Skeletal muscle tissue (tissue), 5 donors: ENCODE results near the gene BICDL2. TPM values are rescaled to one million over a fixed set of nuclear protein-coding genes. Genes with fewer than 3 reads are reported as not detected.

Source experiments
- H3K27ac ChIP-seq: one replicate; pipeline ENCODE4 v1.7.0; 2013; ENCODE audit warnings: mild to moderate bottlenecking, low read depth, low read length, inconsistent platforms
- H3K27me3 ChIP-seq, 3 donors: one replicate each; pipeline ENCODE4 v1.7.0; 2013; ENCODE audit warnings: low read length in 3 of 3; ENCODE audit not compliant: control insufficient read depth in 3 of 3, insufficient read depth in 3 of 3
- H3K36me3 ChIP-seq, 3 donors: one replicate each; pipeline ENCODE4 v1.7.0; 2013; ENCODE audit warnings: low read length in 3 of 3; ENCODE audit not compliant: control insufficient read depth in 3 of 3, insufficient read depth in 3 of 3
- H3K4me1 ChIP-seq, 3 donors: one replicate each; pipeline ENCODE4 v1.7.0; 2013; ENCODE audit warnings: low read length in 3 of 3, mild to moderate bottlenecking in 3 of 3; ENCODE audit not compliant: control insufficient read depth in 3 of 3, insufficient read depth in 3 of 3
- H3K4me3 ChIP-seq, 3 donors: one replicate each; pipeline ENCODE4 v1.7.0; 2013; ENCODE audit warnings: low read length in 3 of 3
- H3K9ac ChIP-seq, 3 donors: one replicate each; pipeline ENCODE4 v1.7.0; 2013; ENCODE audit warnings: low read length in 3 of 3, mild to moderate bottlenecking in 3 of 3, moderate library complexity in 2 of 3, low read depth in 1 of 3
- H3K9me3 ChIP-seq, 3 donors: one replicate each; pipeline ENCODE4 v1.7.0; 2013; ENCODE audit warnings: low read length in 3 of 3; ENCODE audit not compliant: control insufficient read depth in 3 of 3
- small RNA-seq: library from RNA; depleted of rRNA; stranded (forward); fragments of <200 nt; gene quantifications from one replicate; pipeline ENCODE3, GENCODE V24; 2014
- total RNA-seq: library from RNA; depleted of rRNA; stranded (reverse); fragments of >200 nt; gene quantifications from one replicate; pipeline ENCODE4 v1.2.3, GENCODE V29; 2014
- donor health status: Osteomylitis.

The BICDL2 gene
- total RNA-seq, 1 donor from 2014 or later: not detected

DNA sequence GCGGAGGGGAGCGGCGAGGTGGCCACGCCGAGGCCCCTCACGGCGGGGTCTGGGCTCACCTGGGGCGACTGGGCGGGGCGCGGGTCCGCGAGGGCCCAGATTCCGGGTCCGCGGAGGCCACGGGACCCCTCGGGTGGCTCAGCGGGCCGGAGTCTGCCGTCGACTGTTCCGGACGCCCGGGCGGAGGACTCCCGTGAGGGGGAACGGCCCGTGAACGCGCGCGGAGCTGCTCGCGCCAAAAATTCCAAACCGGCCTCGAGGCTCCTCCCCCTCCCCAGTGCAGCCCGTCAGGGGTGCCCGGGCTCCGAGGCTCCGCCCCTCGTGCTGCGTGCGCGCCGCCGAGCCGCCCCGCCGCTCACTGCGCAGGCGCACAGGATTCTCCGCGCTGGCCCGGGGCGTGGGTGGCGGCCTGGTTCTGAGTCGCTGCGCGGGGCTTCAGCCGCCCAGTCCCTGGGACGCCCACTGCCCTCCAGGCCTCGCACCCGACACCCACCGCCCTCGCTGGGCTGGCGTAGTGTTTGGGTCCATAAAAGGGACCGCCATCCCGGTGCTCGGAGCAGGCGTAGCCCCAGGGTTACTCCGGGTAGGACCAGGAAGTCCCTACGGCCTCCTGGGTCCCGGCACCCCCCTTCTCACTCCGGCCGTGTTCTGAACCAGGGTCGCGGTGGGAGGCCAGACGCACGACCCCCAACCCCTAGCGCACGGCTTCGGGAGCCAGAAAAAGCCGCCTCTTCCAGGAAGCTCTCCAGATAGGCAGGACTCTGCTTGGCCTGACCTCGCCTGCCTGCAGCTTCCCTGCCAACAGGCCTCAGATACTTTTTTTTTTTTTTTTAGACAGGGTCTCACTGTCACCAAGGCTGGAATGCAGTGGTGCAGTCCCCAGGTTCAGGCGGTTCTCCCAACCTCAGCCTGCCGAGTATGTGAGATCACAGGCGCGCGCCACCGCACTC lies 56.2 kb downstream of the BICDL2 start, which contains the start of gene PKMYT1:
Gene PKMYT1 (minus strand): TSS at position 220 of the 950 bp plus-strand sequence. CDS start 789 bp downstream, outside the sequence.
- Histone ChIP-seq H3K36me3 (no peaks in the 10 kb centered on the region), H3K4me1 (peaks cover 16 to 31% (median 22%) of the 10 kb centered on the region in 3 donors), H3K27ac (peak within 1 kb of the TSS; percentile 71), H3K9me3 (no peaks in the 10 kb centered on the region), H3K27me3 (peaks cover 5 to 10% (median 7%) of the 10 kb centered on the region in 3 donors), H3K9ac (peak within 1 kb of the TSS; percentile 90 to 97 (median 95)), H3K4me3 (peak within 1 kb of the TSS; percentile 82 to 98 (median 93))

DNA sequence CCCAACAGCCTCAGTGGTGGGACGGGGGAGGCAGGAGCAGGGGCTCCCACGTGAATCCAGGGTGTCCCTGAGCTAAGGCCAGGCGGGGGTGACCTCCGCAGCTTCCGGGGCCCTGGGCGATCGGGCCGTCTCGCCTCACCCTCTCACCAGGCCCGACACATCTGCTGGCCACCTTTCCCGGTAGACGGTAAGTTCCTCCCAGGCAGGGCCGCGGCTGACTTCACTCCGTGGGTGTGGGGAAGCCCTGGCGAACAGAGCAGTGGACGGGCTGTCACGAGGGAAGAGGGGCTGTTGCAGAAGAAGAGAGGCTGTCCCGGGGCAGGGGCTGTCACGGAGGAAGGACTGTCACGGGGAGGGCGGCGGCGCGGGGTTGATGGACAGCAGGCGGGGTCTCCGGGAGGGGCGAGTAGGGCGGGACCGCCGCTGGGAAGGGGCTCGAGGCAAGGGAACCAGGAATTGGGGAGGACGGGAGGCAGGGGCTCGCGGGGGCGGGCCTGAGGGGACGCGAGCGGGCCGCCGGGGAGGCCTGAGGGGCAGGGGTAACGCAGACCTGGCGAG lies 57.0 kb downstream of the BICDL2 start:
- Histone ChIP-seq H3K27ac (no peak overlapping the region), H3K36me3 (no peaks in the 10 kb centered on the region), H3K4me1 (peaks cover 10 to 25% (median 14%) of the 10 kb centered on the region in 3 donors), H3K9ac (no peak overlapping the region), H3K4me3 (peak overlapping the region in 2 of 3 donors; percentile 68 to 98), H3K27me3 (peaks cover 5 to 10% (median 7%) of the 10 kb centered on the region in 3 donors), H3K9me3 (no peaks in the 10 kb centered on the region)

Small RNA genes within 50 kb of the gene (small RNA-seq; reads per million reads assigned to genes)
- gene LINC00514 (not detected), gene RNU1-22P (0.30 reads per million, percentile 31 among the genes with 10 or more reads in this experiment)

Other genes with a start within 250 kb of the BICDL2 start
- gene PRSS33, start 249.4 kb downstream of the BICDL2 start, total RNA-seq: not detected
- not detected for gene PRSS41, start 238.5 kb downstream of the BICDL2 start, total RNA-seq
- gene PRSS21, start 219.7 kb downstream of the BICDL2 start, total RNA-seq: not detected
- gene ZG16B, start 206.6 kb downstream of the BICDL2 start, total RNA-seq: 0.52 TPM
- not detected for gene PRSS22, start 178.8 kb downstream of the BICDL2 start, total RNA-seq
- gene FLYWCH2, start 153.7 kb downstream of the BICDL2 start, total RNA-seq: 10.4 TPM
- gene FLYWCH1, start 125.0 kb downstream of the BICDL2 start, total RNA-seq: 11.0 TPM
- 1.6 TPM for gene KREMEN2, start 72.7 kb downstream of the BICDL2 start, total RNA-seq
- 2.1 TPM for gene PAQR4, start 67.6 kb downstream of the BICDL2 start, total RNA-seq
- gene PKMYT1, start 56.5 kb downstream of the BICDL2 start, total RNA-seq: 2.1 TPM
- not detected for gene CLDN9, start 24.0 kb downstream of the BICDL2 start, total RNA-seq
- not detected for gene CLDN6, start 18.8 kb downstream of the BICDL2 start, total RNA-seq
- 28.7 TPM for gene TNFRSF12A, start 16.6 kb downstream of the BICDL2 start, total RNA-seq
- gene HCFC1R1, start 13.0 kb downstream of the BICDL2 start, total RNA-seq: 14.1 TPM
- 15.7 TPM for gene THOC6, start 12.9 kb downstream of the BICDL2 start, total RNA-seq
- 0.52 TPM for gene MMP25, start 9.6 kb upstream of the BICDL2 start, total RNA-seq
- 25.1 TPM for gene IL32, start 28.7 kb upstream of the BICDL2 start, total RNA-seq
- gene ZSCAN10, start 62.4 kb upstream of the BICDL2 start, total RNA-seq: not detected
- 7.3 TPM for gene ZNF205, start 75.6 kb upstream of the BICDL2 start, total RNA-seq
- gene ZNF213, start 98.1 kb upstream of the BICDL2 start, total RNA-seq: 4.2 TPM
- not detected for gene OR1F1, start 151.3 kb upstream of the BICDL2 start, total RNA-seq
- 9.4 TPM for gene ZNF200, start 198.2 kb upstream of the BICDL2 start, total RNA-seq
- 0.52 TPM for gene MEFV, start 219.7 kb upstream of the BICDL2 start, total RNA-seq
- gene ZNF263, start 246.5 kb upstream of the BICDL2 start, total RNA-seq: 30.8 TPM